Muscle of arm (tissue), 12 donors: ENCODE measurements around the gene AP3D1. TPM values are rescaled to one million over a fixed set of nuclear protein-coding genes. Genes with fewer than 3 reads are reported as not detected.

ENCODE experiments used
- DNase-seq: peaks from one replicate; pipeline ENCODE4 v3.0.0-alpha.2; 2013
- polyA plus RNA-seq, 12 donors: library from polyadenylated mRNA; unstranded; fragments of 120-200 nt; gene quantifications; one replicate each; pipeline ENCODE4 v1.2.1, GENCODE V29; 2013; ENCODE audit not compliant: insufficient read length in 12 of 12

The AP3D1 gene
- polyA plus RNA-seq, 12 donors = 32.3 to 77.2 (median 59.1) TPM; not detected in 1

GRCh38 chr19:2062389-2062729 lies 89.0 kb downstream of the AP3D1 start:
- DNase-seq = no peak

- peak; percentile 98 for DNase-seq
Measured at GRCh38 chr19:2061495-2062388, 89.6 kb downstream of the AP3D1 start.

- peak; percentile 76 for DNase-seq
Measured at GRCh38 chr19:2060884-2061494, 90.4 kb downstream of the AP3D1 start.

- no peak for DNase-seq
Measured at GRCh38 chr19:2059422-2060201, 91.8 kb downstream of the AP3D1 start.

- DNase-seq = no peak
Measured at GRCh38 chr19:2058570-2059421, 92.6 kb downstream of the AP3D1 start.

GRCh38 chr19:2057484-2058469 lies 93.6 kb downstream of the AP3D1 start:
- DNase-seq = no peak

- DNase-seq = no peak
Measured at GRCh38 chr19:2056837-2057192, 94.6 kb downstream of the AP3D1 start.

GRCh38 chr19:2055931-2056836 lies 95.2 kb downstream of the AP3D1 start:
- DNase-seq = peak; percentile 86

- no peak for DNase-seq
Measured at GRCh38 chr19:2054763-2055162, 96.6 kb downstream of the AP3D1 start.

- DNase-seq = no peak
Measured at GRCh38 chr19:2053601-2054389, 97.6 kb downstream of the AP3D1 start.

GRCh38 chr19:2051773-2052704 lies 99.3 kb downstream of the AP3D1 start:
- no peak for DNase-seq

- DNase-seq = peak; percentile 92
Measured at GRCh38 chr19:2050991-2051772, 100.2 kb downstream of the AP3D1 start, which contains the start of gene MKNK2. TSS of gene MKNK2 (minus strand) at chr19:2051244. CDS start at chr19:2050851, 393 bp downstream.
